LHCN-M2 (cell line): Measurements from ENCODE around the gene DNAJC12. TPM values are rescaled to one million over a fixed set of nuclear protein-coding genes. Genes with fewer than 3 reads are reported as not detected.
A peak's percentile ranks its signal among the peaks of the same experiment; 100 is the strongest.
"Not testable (repeated sequence)": the region's sequence is repeated elsewhere in the genome, so short reads cannot be mapped to it uniquely, and the experiment has no call there.

Experiments used
- DNase-seq: peaks from one replicate; pipeline ENCODE4 v3.0.0-alpha.2; 2012; ENCODE audit warnings: low read depth
- total RNA-seq: library from RNA; depleted of rRNA; stranded (reverse); fragments of >200 nt; gene quantifications from 2 replicates; pipeline ENCODE4 v1.2.3, GENCODE V29; 2014

Gene DNAJC12
- total RNA-seq, 1 experiment from 2014 or later = 6.9 TPM

DNA sequence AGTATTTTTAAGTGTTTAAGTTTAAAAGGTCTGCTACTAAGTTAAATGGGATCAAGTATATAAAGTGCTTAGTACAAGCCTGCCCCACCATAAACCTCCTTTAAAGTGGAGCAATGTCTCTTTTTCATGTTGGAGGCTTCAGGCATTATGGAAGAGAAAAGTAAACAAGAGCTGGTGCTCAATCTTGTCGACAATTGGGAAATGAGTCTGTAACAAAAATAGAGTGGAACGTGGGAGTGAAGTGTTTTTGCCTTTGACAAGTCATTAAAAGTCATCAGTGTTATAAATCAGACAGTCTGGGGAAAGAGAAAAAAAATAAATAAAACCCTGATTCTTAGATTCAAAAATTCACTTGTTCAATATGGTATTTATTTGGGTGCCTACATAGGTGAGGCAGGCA is 44.7 kb downstream of the DNAJC12 start:
- no peak for DNase-seq

DNA sequence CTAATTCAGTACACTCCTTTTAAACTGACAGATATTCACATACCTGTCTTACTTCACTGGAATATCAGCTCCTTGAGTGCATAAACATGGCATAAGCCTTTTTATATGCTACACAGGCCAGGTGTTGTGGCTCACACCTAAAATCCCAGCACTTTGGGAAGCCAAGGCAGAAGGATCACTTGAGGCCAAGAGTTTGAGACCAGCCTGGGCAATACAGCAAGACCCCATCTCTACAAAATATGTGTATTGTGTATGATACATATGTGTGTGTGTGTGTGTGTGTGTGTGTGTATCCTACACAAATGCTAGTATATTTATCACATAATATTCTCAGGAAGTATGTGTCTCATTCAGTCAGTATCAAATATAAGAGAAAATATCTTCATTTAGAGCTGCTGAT is 45.3 kb downstream of the DNAJC12 start:
- no peak for DNase-seq

DNA sequence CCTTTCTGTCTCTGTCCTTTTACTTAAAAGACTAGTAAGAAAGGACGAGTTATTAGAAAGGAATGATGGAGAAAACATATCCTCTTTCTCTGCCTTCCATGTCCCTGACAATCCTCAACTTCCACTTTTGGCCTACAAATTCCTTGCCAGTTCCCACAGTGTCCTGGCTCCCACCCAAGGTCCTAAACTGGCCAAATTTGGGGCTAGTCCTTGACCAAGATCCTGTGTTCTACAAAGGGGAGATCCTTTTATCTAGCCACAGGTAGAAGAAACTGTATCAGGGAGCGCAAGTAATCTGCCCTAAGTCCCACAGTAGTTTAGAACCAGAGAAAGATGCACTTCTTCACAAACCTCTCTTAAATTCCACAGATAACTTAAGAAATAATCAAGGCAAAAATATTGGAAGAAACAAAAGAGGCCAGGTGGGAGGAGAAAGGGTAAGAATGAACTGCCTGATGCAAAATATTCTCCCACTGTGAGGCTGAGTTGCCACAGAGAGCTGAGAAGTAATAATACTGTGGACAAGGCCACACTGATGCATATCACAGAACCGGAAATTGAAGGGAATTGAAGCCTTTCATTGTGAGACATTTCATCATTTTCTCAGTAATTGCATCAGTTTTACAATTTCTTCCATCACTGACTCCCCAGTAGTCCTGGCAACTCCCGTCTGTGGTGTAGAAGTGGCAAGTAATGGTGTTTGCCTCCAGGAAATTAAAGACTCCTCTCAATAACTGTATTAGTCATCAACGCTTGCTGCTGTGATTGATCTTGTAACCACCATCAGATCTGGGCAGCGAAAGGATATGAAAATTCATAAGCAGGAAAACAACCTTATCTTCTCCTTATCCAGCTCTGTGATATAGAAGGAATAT is 47.2 kb downstream of the DNAJC12 start:
- DNase-seq = no peak

DNA sequence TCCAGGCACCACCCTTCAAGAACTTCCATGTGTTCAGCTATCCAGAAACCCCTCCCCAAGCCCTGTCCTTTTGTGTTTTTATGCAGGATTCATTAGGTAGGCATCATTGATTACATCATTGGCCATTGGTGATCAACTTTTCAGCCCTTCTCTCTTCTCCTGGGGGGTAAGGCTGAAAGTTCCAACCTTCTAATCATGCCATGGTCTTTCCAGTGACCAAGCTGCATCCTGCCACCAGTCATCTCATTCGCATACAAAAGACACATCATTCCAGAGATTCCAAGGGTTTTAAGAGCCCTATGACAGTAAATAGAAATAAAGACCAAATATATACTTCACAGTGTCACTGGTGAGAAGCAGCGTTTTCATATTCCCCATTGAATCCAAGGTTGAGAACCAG is 48.2 kb downstream of the DNAJC12 start:
- no peak for DNase-seq

DNA sequence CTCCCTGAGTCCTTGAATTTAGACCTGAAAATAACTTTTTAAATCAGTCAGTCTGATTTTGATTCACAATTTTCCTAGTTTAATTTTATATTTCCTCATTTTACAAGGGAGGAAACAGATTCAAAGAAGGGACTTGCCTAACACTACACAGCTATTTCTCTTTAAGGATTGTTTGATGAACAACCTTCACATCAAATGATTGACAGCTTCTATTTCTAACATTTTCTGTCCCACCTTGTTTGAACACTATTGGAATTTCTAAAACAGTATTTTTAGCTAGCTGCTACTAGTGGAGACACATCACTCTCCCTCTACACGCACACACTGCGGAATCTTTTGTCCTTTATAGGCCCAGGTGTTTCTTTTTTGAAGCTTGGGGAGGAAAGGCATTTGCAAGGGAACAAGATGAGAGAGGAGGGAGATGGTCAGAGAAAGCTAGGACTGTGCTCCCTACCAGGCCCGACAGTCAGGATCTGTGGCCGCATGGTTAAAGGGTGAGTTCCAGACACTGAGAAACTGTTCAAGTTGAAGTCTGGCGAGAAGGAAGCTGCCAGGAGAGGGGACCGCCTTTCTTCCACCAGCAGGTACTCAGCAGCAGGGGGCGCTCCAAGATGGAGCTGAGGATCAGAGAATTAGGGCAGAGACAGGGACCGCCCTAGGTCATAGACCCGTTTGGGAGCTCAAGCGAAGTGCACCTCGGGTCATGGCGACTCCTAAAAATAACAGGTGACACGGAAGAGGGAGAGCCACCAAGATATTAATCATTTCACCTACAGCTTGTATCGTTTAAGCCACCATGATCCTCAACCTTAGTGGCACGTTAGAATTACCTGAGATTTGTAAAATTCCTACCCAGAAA is 49.7 kb downstream of the DNAJC12 start:
- peak; percentile 34 for DNase-seq

DNA sequence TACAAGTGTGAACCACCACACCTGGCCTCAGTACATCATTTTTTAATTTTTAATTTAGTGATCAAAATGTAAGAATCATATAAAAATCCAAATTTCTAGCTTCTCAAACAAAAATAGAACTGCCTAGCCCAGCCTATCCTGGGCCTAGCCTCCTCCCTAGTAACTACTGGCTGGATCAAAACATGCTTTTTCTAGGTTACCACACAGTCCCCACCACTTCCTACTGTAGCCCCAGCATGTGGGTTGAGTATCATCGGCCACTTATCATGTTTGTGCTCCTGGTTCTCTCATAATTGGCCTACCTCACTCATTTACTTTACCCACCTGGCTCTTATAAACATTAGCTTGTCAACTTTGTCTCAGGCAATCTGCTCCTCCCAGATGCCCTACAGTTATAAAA is 52.9 kb downstream of the DNAJC12 start:
- no peak for DNase-seq

DNA sequence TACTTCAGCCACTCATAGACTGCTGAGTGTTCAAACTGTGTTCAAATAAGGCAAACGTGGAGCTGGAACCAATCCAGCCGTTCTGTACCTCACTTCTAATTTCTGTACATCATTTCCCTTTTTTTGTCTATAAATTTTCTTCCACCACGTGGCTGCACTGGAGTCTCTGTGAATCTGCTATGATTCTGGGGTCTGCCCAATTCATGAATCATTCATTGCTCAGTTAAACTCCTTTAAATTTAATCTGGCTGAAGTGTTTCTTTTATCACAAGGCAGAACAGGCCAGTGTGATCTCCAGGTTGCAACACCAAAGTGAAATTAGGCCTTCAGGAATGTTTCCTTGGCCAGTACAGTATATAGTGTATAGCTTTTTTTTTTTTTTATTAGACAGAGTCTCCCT is 53.5 kb downstream of the DNAJC12 start:
- DNase-seq = no peak

DNA sequence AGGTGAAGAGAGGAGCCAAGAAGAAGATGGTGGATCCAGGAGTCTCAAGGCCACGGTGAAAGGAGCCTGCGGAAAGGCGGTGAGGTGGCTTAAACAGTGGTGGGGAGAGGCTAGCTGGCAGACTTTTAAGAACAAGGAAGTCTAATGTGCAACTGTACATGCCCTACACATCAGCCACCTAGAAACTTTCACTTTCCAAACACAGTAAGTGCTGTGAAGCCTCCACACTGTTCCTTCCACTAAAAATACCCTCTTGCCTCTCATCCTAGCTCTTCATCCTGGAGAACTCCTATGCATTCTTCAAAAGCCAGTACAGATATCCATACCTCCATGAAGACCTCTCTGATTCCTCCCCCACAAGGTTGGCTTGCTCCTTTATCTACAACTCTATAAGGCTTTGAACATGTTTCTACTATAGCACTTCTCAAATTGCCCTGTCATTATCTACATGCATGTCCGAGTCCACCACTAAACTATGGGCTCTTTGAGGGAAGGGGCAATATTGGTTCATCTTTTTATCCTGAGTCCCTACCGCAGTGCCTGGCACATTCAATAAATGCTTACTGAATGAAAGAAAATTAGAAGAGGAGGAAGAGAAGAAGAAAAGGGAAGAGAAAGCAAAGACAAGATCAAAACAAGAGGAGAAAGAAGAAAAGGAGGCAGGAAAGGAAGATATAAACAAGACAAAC is 54.2 kb downstream of the DNAJC12 start:
- DNase-seq = no peak

DNA sequence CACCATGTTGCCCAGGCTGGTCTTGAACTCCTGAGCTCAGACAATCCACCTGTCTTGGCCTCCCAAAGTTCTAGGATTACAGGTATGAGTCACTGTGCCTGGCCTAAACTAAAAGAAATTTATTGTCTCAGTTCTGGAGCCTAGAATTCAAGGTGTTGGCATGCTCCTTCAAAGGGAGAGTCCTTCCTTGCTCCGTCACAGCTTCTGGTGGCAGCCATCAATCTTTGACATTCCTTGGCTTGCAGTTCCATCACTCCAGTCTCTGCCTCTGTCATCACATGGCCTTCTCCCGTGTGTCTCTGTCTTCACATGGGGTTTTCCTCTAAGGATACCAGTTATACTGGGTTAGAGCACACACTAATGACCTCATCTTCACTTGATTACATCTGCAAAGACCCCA is 55.5 kb downstream of the DNAJC12 start:
- DNase-seq = no peak

DNA sequence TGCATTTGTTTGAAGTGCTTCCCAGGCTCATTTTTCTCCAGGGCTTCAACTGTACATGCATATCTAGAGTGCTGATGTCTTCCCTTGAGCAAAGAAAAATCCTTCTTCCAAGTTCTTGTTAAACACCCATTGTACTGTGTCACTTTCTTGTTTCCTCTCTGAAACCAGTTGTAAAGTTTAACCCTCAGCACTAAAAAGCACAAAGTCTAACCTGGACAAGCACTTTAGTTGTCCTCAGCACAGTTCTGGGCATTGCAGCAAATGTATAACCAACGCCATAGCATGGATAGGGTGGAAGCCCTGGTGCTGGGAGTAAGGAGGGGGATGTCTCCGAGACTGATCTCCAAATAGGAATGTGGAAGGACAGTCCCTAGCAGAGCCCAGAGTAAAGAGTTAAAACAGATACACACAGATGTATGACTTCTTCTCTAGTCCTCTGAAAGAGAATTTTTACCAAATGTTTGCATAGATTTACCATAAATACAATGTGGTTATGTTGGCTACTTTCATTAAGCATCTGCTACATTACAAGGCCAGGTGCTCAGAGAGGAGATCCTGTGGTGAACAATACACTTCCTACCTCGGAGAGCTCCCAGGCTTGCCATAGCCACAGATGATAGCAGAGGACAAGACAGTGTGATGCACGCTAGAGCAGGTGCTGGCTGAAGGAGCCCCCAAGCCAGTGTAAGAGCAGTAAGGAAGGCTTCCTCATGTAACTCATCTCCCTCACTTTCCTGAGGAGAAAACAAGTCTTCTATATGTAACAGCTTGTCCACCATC is 57.0 kb downstream of the DNAJC12 start:
- no peak for DNase-seq

DNA sequence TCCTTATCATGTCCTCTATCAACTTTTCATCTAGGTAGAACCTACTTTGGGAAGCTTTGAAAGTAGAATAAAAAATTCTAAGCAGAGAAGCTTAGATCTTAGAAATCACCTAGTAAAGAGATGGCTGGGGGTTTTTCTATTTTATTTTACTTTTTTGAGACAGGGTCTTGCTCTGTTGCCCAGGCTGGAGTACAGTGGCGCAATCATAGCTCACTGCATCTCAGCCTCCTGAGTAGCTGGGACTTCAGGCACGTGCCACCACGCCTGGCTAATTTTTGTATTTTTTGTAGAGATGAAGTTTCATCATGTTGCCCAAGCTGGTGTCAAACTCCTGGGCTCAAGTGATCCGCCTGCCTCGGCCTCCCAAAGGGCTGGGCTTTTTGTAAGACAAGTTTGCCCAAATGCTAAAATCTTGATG is 57.8 kb downstream of the DNAJC12 start:
- not testable (repeated sequence) for DNase-seq

DNA sequence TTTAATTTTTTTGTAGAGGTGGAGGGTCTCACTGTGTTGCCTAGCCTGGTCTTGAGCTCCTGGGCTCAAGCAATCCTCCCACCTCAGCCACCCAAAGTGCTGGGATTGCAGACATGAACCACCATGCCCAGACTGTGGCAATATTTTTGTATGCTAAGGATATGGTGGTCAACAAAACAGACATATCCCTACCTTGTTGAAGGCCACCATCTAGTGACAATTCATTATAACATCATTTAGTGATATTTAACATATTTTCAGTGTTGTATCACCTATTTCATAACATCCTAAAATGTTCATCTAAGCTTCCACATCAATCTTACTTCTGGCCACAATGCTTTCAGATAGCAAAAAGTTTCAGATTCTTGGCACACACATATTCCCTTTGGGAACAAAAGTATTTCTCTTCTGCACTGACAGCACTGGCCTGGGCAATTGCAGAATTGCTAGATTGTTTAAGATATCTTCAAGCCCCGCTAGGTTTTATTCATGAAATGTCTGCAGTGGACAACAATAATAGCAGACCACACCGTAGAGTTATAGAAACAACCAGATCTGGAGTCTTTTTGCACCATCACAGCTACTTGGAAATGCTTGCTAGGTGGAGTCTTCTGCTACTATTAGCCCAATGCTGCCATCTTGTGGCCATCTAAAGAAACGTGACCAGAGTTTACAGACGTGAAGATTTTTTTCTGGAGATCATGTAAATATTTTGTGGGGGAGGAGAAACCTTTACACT is 58.4 kb downstream of the DNAJC12 start:
- peak; percentile 70 for DNase-seq

DNA sequence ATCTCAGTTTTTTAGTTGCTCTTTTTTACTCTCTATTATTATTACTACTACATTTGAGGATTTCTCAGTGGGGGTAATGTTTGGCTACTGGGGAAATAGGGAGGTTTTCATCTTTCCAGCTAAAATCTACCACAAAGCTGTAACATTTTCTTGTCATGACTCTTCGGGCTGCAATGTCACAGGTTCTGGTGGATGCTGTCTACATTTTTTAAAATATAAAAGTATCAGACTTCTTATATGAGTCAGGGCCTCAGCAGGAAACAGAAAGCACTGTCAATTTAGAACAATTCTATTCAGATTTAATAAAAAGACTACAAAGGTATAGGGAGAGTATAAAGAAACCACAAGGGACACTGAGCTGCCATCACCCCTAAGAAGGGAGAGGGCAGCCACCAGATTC is 61.6 kb downstream of the DNAJC12 start:
- DNase-seq = no peak

DNA sequence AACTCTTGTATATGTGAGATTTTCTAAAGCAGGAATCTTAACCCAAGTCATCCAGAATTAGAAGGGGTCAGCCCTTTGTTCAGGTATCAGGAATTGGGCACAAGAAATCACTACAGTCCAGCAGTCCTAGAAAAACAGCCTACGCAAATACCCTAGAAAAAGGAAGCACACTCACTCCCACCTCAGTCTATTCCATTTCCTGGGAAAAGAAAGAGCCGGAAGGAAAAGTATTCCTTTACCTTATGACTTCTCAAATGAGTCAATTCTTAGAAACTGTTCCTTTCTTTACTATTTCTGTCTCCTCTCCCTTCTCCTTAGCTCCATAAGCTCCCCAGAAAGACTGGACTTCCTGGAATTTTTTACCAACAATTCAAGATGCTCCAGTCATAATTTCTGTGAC is 62.7 kb downstream of the DNAJC12 start:
- DNase-seq = no peak

DNA sequence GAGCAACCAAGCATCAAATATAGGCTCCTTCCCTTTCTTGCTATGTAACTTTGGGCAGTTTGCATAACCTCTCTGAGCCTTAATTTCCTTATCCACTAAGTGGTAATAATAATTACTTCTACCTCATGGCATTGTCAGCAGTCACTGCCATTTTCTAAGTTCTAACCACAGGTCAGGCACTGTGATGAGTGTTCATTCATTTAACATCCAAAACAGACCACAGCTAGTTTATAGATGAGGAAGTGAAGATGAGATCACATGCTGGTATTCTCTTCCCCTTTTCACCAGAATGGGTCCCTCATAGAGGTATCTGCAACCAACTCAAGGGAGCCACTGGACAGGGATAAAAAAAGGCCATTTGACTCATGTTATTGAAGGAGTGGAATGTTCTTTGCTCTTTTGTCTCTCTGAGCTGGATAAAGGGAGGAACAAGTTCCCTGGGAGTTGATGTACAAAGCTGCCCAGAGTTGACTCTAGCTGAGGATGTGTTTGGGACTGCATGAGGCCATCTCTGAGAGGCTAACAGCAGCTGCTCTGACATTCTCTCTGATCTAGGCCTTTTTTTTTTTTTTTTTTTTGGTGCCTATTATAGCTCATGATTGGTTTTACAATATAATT is 65.0 kb downstream of the DNAJC12 start:
- peak; percentile 35 for DNase-seq

DNA sequence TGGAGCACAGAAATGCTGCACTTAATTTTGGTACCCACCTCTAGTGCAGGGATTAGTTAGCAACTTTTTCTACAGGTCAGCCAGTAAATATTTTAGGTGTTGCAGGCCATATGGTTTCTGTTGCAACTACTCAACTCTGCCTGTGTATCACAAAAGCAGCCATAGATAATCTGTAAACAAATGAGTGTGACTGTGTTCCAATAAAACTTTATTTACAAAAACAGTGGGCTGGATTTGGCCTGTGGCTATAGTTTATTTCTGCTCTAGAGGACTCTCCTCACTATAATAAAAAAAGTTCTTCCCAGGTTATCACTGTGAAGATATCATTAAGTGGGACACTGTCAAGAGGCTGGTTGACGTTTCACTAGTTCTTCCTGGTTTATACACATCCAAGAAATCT is 65.8 kb downstream of the DNAJC12 start:
- DNase-seq = no peak

DNA sequence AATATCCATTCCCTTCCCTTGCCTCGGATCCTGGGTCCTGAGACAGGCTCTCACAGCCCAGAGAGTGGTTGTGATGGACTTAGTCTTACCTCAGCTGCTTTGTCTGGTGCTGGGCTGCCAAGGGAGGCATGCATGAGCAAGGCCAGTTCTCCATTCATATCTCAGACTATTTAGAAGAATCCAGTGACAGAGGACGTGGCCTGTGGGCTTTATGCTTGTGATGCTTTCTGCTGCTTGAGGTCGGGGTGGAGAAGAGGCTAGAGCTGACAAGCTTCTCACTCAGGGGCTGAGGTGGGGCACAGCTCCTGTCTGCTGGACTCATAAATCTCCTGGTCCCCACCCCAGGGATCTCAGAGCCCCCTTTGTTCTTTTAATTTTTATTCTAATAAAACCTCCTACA is 66.8 kb downstream of the DNAJC12 start:
- no peak for DNase-seq

DNA sequence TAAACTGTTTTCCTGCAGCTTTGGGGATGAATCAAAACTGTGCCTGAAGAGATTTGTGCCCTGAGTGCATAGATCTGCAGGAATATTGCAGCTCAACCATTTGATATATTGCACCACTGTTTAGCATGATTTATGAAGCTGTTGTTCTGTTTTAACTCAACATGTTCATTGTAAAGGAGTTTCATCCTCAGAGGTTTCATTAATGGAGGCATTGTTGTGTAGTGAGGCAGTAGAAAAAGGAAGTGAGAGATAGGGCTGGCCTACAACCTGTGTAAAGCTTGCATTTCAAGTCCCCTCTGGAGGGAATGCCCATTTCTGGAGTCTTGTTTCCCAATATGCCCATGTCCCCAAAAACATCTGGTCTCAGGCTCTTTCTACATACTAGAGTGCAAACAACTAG is 67.5 kb downstream of the DNAJC12 start:
- no peak for DNase-seq

DNA sequence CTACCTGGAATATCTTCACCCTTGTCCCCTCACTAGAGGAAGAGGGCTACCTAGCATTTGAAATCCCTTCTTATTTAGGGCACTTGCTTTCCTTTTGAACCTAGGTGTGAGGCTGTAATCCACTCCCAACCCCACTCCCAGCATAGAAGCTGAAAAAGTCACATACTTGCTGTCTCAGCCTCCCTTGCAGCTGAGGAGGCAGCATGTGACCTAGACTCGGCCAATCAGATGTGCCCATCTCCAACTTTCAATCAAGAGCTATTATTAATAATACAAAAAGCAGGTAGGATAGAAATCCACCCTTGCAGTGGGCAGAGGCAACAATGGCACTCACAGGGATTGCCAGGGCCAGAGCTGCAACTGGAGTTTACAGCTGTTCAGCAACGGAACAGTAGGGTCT is 70.7 kb downstream of the DNAJC12 start:
- DNase-seq = no peak
